K562 (cell line): ENCODE data around the gene ZSWIM4. TPM values are rescaled to one million over a fixed set of nuclear protein-coding genes. Genes with fewer than 3 reads are reported as not detected.

Source experiments
- ARID4B ChIP-seq: sonication (generic); formaldehyde crosslinking; IDR thresholded peaks from 2 replicates; pipeline ENCODE4 v1.8.0; 2022; ENCODE audit warnings: mild to moderate bottlenecking, missing genetic modification reagents
- BCOR ChIP-seq: fragments of 450-650 bp; IDR thresholded peaks from 2 replicates; pipeline ENCODE4 v1.6.1; 2016
- CTCF ChIP-seq, 3 experiments: IDR thresholded peaks in 2 of 3; conservative IDR thresholded peaks in 1 of 3; 2 replicates each; pipeline ENCODE4 v1.5.1; 2011 to 2012; ENCODE audit warnings: low read length in 3 of 3, mild to moderate bottlenecking in 3 of 3, control low read depth in 2 of 3, improper control_type of control experiment in 1 of 3, inconsistent platforms in 1 of 3, low read depth in 1 of 3, mixed read lengths in 1 of 3, moderate library complexity in 1 of 3; ENCODE audit not compliant: insufficient read depth in 2 of 3
- ELF2 ChIP-seq: fragments of 250-450 bp; sonication (Bioruptor Pico); IDR thresholded peaks from 2 replicates; pipeline ENCODE4 v1.5.0; 2021; ENCODE audit warnings: mild to moderate bottlenecking
- GABPB2 ChIP-seq: fragments of 250-450 bp; sonication (Bioruptor Pico); conservative IDR thresholded peaks from 2 replicates; pipeline ENCODE4 v1.5.1; 2021; ENCODE audit warnings: mild to moderate bottlenecking
- HLTF ChIP-seq: fragments of 450-650 bp; IDR thresholded peaks from 2 replicates; pipeline ENCODE4 v1.6.1; 2016
- HNRNPK ChIP-seq: fragments of 200-400 bp; formaldehyde crosslinking; IDR thresholded peaks from one replicate; pipeline ENCODE4 v1.6.1; 2018; ENCODE audit warnings: mild to moderate bottlenecking, low read depth, low read length; ENCODE audit not compliant: poor library complexity, severe bottlenecking
- ILK ChIP-seq: fragments of 450-650 bp; IDR thresholded peaks from 2 replicates; pipeline ENCODE4 v1.6.1; 2016; ENCODE audit warnings: missing genetic modification characterization, low read depth, mild to moderate bottlenecking, missing compliant biosample characterization, moderate library complexity, borderline replicate concordance
- NBN ChIP-seq: fragments of 450-650 bp; IDR thresholded peaks from 2 replicates; pipeline ENCODE4 v1.6.1; 2016; ENCODE audit warnings: low read depth, mild to moderate bottlenecking
- POU5F1 ChIP-seq: fragments of 150-350 bp; IDR thresholded peaks from 2 replicates; pipeline ENCODE4 v1.6.1; 2014; ENCODE audit warnings: borderline replicate concordance, low read length, low read depth, mild to moderate bottlenecking; ENCODE audit not compliant: partially characterized antibody
- RBM17 ChIP-seq: fragments of 200-400 bp; formaldehyde crosslinking; IDR thresholded peaks from 2 replicates; pipeline ENCODE4 v1.6.1; 2017; ENCODE audit warnings: low read depth, mild to moderate bottlenecking, low read length, borderline replicate concordance
- SP1 ChIP-seq: sonication (generic); formaldehyde crosslinking; IDR thresholded peaks from 2 replicates; pipeline ENCODE4 v1.8.1; 2022; ENCODE audit warnings: mild to moderate bottlenecking, missing genetic modification reagents
- ZBTB17 ChIP-seq: fragments of 450-650 bp; formaldehyde crosslinking; IDR thresholded peaks from 2 replicates; pipeline ENCODE4 v1.4.0; 2020; ENCODE audit warnings: mild to moderate bottlenecking
- ZNF124 ChIP-seq: sonication (generic); formaldehyde crosslinking; IDR thresholded peaks from 2 replicates; pipeline ENCODE4 v1.8.1; 2022; ENCODE audit warnings: missing genetic modification reagents
- ZNF197 ChIP-seq: fragments of 200-800 bp; sonication (Bioruptor generic); IDR thresholded peaks from 2 replicates; pipeline ENCODE4 v1.6.1; 2016; ENCODE audit warnings: low read depth, missing genetic modification characterization, missing compliant biosample characterization
- ZNF280B ChIP-seq: fragments of 250-450 bp; sonication (Bioruptor Pico); IDR thresholded peaks from 2 replicates; pipeline ENCODE4 v1.5.1; 2021; ENCODE audit warnings: mild to moderate bottlenecking
- ZNF395 ChIP-seq: fragments of 200-800 bp; sonication (Bioruptor generic); IDR thresholded peaks from 2 replicates; pipeline ENCODE4 v1.6.1; 2017; ENCODE audit warnings: missing genetic modification characterization, missing compliant biosample characterization
- ZNF77 ChIP-seq: fragments of 250-450 bp; sonication (Bioruptor Pico); IDR thresholded peaks from 2 replicates; pipeline ENCODE4 v1.5.0; 2020
- polyA plus RNA-seq, 8 experiments: library from polyadenylated mRNA; depleted of rRNA in 4 of 8; stranded (reverse) in 5 of 8; unstranded in 3 of 8; fragments of >200 nt; fragmentation: Nextera tagmentation in 2 of 8; fragmentation: Illumina TruSeq in 1 of 8; extraction: Ambion mirVana in 2 of 8; extraction: Trizol in 1 of 8; gene quantifications; 2 replicates each; pipeline versions ENCODE4 v1.2.1 to v1.2.3, GENCODE V29; 2011 to 2014; ENCODE audit warnings: inconsistent platforms in 1 of 8, missing spikeins in 1 of 8
- total RNA-seq, 7 experiments: library from RNA; depleted of rRNA in 6 of 7; stranded (reverse); fragments of >200 nt in 6 of 7; fragmentation: Illumina TruSeq in 2 of 7; extraction: Trizol in 2 of 7; gene quantifications; 2 replicates each; pipeline versions ENCODE4 v1.2.1 to v1.2.3, GENCODE V29; 2011 to 2021; ENCODE audit warnings: low replicate concordance in 1 of 7

The ZSWIM4 gene
- total and polyA plus RNA-seq, 9 of the 15 experiments (the other 6 are each of a cell fraction or from before 2014, with no cell fraction given) = 0.25 to 3.7 (median 0.79) TPM; not detected in 2

GRCh38 chr19:13859361-13859880, 64.2 kb downstream of the ZSWIM4 start (continued):
- TF ChIP-seq ZNF197 (CRISPR knock-in tag) (no peak), SP1 (CRISPR knock-in tag) (0 out of 2 replicates have a peak, but pooled peaks have one; percentile 28), RBM17 (no peak), ARID4B (CRISPR knock-in tag) (no peak), ZNF395 (CRISPR knock-in tag) (no peak), GABPB2 (CRISPR knock-in tag) (no peak), ILK (tag) (no peak), HNRNPK (no peak), POU5F1 (no peak), ZNF77 (no peak), CTCF (IDR thresholded peaks at IDR 0.05 in 2 of 3, conservative IDR thresholded peaks at IDR 0.05 in 1 of 3; ENCODE audit: insufficient read depth in 2 of 3, low read depth in 1 of 3, low read length in 3 of 3) (peak in 2 of 3 experiments; percentile 13 to 25; a peak in 2 of 6 replicates), ELF2 (CRISPR knock-in tag) (no peak), HLTF (0 out of 2 replicates have a peak, but pooled peaks have one; percentile 27), ZNF280B (CRISPR knock-in tag) (no peak), ZNF124 (no peak), NBN (no peak), ZBTB17 (CRISPR knock-in tag) (no peak), BCOR (peak; percentile 93)
